GM12873 (cell line): Measurements from ENCODE around the gene PI4KB.

Source experiments
- TF ChIP-seq, protein P1 (sequence below): IDR thresholded peaks from 2 replicates; pipeline ENCODE4 v1.5.1; 2012; ENCODE audit warnings: low read depth, mild to moderate bottlenecking, moderate library complexity, low read length, control low read depth; ENCODE audit not compliant: insufficient read depth; ENCODE audit errors: missing control alignments

Gene PI4KB

DNA sequence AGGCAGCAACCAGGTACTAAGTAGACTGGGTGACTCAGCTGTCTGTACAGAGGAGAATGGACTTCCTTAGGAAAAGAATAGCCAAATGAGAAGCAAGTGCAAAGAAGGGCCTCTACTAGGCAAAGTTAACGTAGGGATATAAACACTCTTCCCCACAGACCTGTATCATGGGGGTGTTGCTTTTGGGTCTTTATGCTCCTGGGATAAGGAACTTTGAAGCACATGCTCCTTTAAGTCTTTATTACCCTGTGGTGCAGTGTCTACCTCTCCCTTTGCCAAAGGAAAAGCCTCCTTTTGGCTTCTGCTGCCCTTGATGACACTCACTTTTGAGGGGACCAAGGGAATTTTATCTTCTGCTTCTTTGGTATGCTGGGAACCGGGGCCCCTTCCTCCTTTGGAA, 14.8 kb upstream of the PI4KB start:
- TF ChIP-seq, protein P1, sequence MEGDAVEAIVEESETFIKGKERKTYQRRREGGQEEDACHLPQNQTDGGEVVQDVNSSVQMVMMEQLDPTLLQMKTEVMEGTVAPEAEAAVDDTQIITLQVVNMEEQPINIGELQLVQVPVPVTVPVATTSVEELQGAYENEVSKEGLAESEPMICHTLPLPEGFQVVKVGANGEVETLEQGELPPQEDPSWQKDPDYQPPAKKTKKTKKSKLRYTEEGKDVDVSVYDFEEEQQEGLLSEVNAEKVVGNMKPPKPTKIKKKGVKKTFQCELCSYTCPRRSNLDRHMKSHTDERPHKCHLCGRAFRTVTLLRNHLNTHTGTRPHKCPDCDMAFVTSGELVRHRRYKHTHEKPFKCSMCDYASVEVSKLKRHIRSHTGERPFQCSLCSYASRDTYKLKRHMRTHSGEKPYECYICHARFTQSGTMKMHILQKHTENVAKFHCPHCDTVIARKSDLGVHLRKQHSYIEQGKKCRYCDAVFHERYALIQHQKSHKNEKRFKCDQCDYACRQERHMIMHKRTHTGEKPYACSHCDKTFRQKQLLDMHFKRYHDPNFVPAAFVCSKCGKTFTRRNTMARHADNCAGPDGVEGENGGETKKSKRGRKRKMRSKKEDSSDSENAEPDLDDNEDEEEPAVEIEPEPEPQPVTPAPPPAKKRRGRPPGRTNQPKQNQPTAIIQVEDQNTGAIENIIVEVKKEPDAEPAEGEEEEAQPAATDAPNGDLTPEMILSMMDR: no peak

DNA sequence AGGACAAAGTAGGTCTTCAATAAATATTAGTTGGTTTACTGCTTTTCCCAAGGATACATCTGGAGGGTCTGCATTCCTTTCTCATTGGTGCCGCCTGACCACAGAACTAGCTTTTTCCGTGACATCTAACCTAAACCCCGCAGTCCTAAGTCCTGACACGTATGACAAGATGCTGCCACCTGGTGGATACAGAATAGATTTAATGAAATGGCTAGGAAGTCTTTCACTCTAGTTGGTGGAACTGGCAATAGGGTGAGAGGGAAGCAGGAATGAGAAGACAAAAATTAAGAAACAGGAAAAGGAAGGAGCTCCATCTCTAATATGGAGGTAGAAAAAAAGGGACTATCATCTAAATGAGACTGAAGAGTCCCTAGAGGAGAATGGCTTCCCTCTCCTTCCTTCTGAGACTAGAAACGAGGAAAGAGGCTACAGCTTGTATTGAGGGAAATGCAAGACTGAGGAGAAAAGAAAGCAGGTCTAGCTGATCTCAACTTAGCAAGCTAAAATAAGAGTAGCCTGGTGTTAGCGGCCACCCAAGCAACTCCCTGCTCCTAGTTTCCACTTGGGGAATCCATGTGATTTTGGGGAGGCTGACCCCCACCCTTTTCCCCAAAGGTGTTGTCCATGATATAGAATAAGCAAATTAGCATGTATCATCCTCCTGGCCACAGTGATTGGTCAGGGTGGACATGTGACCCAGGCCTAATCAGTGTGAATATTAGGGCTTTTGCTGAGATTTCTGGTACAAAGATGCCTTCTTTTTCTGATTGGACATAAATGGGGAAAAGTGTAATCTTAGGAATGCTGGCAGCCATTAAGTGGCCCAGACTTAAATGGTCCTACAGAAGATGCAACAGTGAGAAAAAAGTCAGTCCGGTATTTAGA, 13.9 kb upstream of the PI4KB start:
- TF ChIP-seq, protein P1: peak; percentile 66

DNA sequence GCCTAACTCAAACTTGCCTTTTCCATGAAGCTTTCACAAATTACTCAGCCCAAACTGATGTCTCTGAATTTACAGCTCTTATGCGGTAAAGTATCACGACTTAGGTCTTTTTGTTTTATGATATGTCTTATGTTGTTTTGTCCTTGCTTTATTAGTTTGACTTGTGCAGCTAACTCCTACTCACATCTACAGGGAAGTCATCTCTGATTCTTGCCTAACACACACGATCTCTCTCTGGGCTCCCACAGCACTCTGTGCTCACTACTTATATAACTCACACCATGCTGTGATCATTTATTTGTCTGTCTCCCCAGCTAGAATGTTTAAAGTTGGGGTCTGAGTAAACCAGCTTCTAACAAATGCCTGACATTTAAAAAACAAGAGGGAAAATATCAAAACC, 9.3 kb upstream of the PI4KB start:
- TF ChIP-seq, protein P1: no peak

DNA sequence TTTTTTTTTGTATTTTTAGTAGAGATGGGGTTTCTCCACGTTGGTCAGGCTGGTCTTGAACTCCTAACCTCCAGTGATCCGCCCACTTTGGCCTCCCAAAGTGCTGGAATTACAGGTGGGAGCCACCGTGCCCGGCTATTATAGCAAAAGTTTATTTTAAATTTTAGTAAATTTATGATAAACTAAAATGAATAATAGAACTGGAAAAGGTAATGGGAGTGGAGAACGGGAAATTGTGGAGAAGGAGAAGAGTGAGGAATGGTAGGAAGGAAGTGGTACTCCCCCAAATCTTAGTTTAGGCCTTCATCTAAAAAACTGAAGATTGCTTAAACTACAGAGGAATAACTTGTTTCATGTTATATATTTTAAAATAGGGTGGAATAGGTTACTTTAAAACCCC, 7.6 kb upstream of the PI4KB start:
- TF ChIP-seq, protein P1: no peak

DNA sequence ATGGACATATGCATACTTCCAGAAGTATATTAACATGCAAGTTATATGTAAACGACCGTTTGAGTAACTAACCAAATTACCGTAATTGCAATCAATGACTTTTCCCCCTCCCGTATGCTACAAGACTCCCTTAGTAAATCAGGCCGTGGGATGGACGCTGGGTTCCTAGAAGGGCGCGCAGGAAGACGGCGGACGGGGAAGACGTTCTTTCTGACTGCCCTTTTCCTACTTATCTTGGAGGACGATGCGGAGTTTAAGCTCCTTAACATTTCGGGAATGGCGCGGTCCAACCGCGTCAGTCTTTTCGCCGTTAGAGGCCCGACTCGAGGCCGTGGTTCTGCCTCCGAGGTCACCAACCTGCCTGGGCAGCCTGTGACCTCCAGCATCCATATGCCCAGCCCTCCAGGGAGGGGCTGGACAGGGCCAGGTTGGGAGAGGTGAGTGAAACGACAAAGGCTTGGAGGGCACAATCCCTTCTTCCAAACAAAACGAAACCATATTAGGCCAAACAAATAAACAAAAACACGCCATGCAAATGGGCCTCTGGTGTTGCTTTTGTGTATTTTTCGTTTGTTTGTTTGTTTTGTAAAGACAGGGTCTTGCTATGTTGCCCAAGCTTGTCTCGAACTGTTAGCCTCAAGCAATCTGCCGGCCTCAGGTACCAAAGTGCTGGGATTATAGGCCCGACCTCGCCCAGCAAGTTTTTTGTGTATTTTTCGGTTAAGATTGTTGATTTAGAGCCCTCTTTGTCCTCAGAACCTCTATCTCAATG, 873 bp upstream of the PI4KB start:
- TF ChIP-seq, protein P1: no peak

DNA sequence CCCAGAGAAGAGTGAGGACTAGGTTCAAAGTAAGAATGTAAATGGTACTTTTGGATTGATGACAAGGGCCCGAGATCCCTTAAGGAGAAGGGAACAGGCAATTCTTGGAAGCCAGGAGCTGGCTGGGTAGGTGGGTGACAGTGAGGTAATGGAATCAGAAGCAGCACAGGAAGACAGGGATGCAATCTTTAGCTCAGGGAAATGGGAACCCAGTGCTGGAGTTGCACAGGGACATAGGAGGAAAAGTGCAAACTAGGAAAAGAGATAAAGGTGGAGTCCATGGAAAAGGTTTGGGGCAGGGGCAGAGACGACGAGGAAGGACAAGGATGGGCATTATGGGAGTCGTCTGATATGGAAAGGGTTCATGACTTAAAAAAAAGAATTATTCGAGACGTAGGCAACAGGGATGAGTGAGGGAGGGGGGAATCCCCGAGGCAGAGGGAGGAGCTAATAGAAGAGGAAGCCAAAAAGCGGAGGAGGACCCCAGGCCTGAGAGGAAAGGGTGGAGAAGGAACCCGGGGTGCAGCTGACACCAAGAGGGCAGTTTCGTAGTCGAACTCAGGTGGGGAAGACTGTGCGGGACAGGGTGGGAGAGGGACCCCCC, 495 bp downstream of the PI4KB start:
- TF ChIP-seq, protein P1: no peak
